DND-41 (cell line): ENCODE measurements around the gene USH1G.

Experiments
- ATAC-seq: fragments of 200-7000 bp; cut with Tn5 transposase; 3 replicates; pipeline ENCODE4 v1.9.1; 2021; ENCODE audit warnings: low read depth; ENCODE audit not compliant: insufficient read depth
- DNase-seq: peaks from one replicate; pipeline ENCODE4 v3.0.0-alpha.2; 2020
- H2AFZ ChIP-seq: 2 replicates; pipeline ENCODE4 v1.6.0; 2012; ENCODE audit warnings: low read depth, low read length
- H3K27ac ChIP-seq: 2 replicates; pipeline ENCODE4 v1.5.1; 2012; ENCODE audit warnings: low read length, inconsistent platforms
- H3K27me3 ChIP-seq: fragments of 200-600 bp; sonication (generic); 2 replicates; pipeline ENCODE4 v1.6.0; 2012; ENCODE audit warnings: low read length, mild to moderate bottlenecking, inconsistent platforms; ENCODE audit not compliant: insufficient read depth, poor library complexity
- H3K36me3 ChIP-seq: 2 replicates; pipeline ENCODE4 v1.5.1; 2012; ENCODE audit warnings: low read length, inconsistent platforms; ENCODE audit not compliant: insufficient read depth
- H3K4me1 ChIP-seq: 2 replicates; pipeline ENCODE4 v1.5.1; 2012; ENCODE audit warnings: mild to moderate bottlenecking, low read length; ENCODE audit not compliant: insufficient read depth
- H3K4me2 ChIP-seq: 2 replicates; pipeline ENCODE4 v1.6.0; 2012; ENCODE audit warnings: mild to moderate bottlenecking, moderate library complexity, low read length, inconsistent platforms; ENCODE audit not compliant: insufficient read depth
- H3K4me3 ChIP-seq, 2 experiments: fragments of 200-600 bp in 1 of 2; shearing (Covaris generic) in 1 of 2; 2 replicates each; pipeline ENCODE4 v1.5.1; 2012 to 2016; ENCODE audit warnings: inconsistent platforms in 2 of 2, low read length in 2 of 2, mild to moderate bottlenecking in 2 of 2, low read depth in 1 of 2, moderate library complexity in 1 of 2
- H3K79me2 ChIP-seq: 2 replicates; pipeline ENCODE4 v1.6.0; 2012; ENCODE audit warnings: low read length, inconsistent platforms; ENCODE audit not compliant: insufficient read depth
- H3K9ac ChIP-seq: 2 replicates; pipeline ENCODE4 v1.6.0; 2012; ENCODE audit warnings: low read depth, mild to moderate bottlenecking, inconsistent platforms, low read length, moderate library complexity
- H3K9me3 ChIP-seq: 2 replicates; pipeline ENCODE4 v1.5.1; 2012; ENCODE audit warnings: low read length, moderate library complexity, mild to moderate bottlenecking, inconsistent platforms; ENCODE audit not compliant: insufficient read depth, severe bottlenecking
- H4K20me1 ChIP-seq: 2 replicates; pipeline ENCODE4 v1.6.0; 2012; ENCODE audit warnings: low read length; ENCODE audit not compliant: insufficient read depth
- EZH2 ChIP-seq: IDR thresholded peaks from 3 replicates; pipeline ENCODE4 v1.6.1; 2012; ENCODE audit warnings: borderline replicate concordance, low read depth, mild to moderate bottlenecking, moderate library complexity, low read length, inconsistent platforms; ENCODE audit not compliant: severe bottlenecking
- TF ChIP-seq, protein P1 (sequence below): IDR thresholded peaks from 2 replicates; pipeline ENCODE4 v1.5.1; 2012; ENCODE audit warnings: borderline replicate concordance, low read length, moderate library complexity, mild to moderate bottlenecking; ENCODE audit not compliant: poor library complexity, severe bottlenecking; ENCODE audit errors: extremely low read depth

Gene USH1G

DNA sequence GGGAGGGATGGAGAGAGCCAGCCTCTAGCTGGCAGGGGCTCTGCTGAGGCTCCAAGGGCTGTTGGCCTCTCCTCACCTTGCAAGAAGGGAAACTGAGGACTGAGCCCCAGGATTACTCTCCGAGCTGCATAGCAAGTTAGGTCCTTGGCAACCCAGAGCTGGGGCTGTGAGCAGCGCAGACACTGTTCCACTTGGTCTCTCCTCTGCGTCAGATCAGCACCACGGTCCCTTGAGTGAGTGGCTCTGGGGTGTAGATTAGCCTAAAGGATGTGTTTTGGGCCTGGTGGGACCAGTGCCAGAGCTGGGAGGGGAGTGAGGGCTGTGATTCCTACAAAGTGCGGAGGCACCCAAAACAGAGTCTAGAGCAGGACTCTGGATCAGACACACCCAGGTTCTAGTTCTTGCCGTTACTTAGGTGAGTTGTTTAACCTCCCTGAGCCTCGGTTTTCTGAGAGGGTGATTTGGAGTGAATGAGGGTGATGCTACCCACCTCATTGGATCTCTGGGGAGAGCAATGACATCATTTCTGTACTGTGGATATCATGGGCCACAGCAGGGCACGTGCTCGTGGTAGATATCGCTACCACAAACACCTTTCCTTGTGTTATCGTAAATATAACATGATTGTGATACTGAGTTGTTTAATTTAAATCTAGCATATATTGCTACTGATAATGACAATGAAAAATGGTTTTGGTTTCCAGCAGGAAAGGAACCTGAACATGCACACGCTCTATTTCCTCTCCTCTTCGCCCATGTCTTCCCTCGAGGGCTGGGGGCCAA is 21.5 kb downstream of the USH1G start:
- TF ChIP-seq EZH2, result no peak
- TF ChIP-seq, protein P1, sequence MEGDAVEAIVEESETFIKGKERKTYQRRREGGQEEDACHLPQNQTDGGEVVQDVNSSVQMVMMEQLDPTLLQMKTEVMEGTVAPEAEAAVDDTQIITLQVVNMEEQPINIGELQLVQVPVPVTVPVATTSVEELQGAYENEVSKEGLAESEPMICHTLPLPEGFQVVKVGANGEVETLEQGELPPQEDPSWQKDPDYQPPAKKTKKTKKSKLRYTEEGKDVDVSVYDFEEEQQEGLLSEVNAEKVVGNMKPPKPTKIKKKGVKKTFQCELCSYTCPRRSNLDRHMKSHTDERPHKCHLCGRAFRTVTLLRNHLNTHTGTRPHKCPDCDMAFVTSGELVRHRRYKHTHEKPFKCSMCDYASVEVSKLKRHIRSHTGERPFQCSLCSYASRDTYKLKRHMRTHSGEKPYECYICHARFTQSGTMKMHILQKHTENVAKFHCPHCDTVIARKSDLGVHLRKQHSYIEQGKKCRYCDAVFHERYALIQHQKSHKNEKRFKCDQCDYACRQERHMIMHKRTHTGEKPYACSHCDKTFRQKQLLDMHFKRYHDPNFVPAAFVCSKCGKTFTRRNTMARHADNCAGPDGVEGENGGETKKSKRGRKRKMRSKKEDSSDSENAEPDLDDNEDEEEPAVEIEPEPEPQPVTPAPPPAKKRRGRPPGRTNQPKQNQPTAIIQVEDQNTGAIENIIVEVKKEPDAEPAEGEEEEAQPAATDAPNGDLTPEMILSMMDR, result no peak
- no peaks in the 10 kb centered on the region for H3K4me1 ChIP-seq
- no peak overlapping the region for H3K4me3 ChIP-seq
- no peak for ATAC-seq
- no peaks in the 10 kb centered on the region for H3K36me3 ChIP-seq
- peaks cover 3% of the 10 kb centered on the region for H3K27me3 ChIP-seq
- no peak overlapping the region for H3K4me2 ChIP-seq
- H3K9ac ChIP-seq, result no peak overlapping the region
- no peak overlapping the region for H3K27ac ChIP-seq
- H4K20me1 ChIP-seq, result no peaks in the 10 kb centered on the region
- H2AFZ ChIP-seq, result no peak overlapping the region
- no peaks in the 10 kb centered on the region for H3K79me2 ChIP-seq
- no peak for DNase-seq
- no peaks in the 10 kb centered on the region for H3K9me3 ChIP-seq

DNA sequence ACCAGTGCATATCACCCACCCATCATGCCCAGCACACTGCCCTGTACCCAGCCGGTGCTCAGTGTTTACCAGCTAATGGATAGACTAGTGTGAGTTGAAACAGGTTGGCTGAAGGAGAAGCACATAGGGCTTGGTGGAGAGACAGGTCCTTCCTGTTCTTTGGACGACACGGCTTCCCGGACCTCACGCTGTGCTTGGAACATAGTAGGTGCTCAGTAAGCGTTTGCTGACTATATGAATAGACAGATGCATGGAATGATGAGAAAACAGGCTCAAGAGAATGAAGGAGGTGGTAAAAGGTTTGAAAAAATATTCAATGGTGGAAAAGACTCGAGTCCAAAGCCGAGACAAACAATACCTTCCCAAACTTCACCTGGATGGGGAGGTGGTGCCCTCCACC is 22.8 kb downstream of the USH1G start:
- Histone ChIP-seq H3K36me3 (no peaks in the 10 kb centered on the region), H3K27ac (no peak overlapping the region), H2AFZ (no peak overlapping the region), H3K4me2 (no peak overlapping the region), H3K4me3 (no peak overlapping the region), H3K27me3 (peaks cover 8% of the 10 kb centered on the region), H3K4me1 (no peaks in the 10 kb centered on the region), H3K9me3 (no peaks in the 10 kb centered on the region), H4K20me1 (no peaks in the 10 kb centered on the region), H3K79me2 (no peaks in the 10 kb centered on the region), H3K9ac (no peak overlapping the region)
- no peak for DNase-seq
- no peak for ATAC-seq
- TF ChIP-seq EZH2, result no peak
- TF ChIP-seq, protein P1, result no peak

DNA sequence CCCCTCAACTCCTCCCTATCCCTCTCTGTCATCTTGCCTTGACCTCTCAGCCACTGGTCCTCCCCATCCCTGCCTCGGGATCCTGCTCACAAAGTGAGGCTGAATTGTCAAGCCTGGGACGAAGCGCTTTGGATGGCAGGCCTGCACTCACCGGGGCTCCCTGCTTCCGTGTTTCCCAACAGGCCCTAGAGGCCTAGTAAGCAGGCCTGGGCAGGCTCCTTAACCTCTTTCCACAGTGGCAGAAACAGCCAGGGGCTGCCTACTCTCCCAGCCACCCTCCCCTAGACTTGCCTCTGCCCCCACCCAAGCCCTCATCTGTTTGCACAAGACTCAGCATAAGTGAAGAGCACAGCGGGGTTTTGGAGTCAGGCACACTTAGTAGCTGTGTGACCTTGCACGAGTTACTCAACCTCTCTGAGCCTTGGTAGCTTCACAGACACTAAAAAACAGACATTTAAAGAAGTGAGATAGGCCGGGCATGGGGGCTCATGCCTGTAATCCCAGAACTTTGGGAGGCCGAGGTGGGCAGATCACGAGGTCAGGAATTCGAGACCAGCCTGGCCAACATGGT is 24.6 kb downstream of the USH1G start:
- no peak overlapping the region for H3K4me2 ChIP-seq
- no peak overlapping the region for H3K4me3 ChIP-seq
- no peaks in the 10 kb centered on the region for H3K4me1 ChIP-seq
- H3K36me3 ChIP-seq, result no peaks in the 10 kb centered on the region
- H2AFZ ChIP-seq, result no peak overlapping the region
- H4K20me1 ChIP-seq, result no peaks in the 10 kb centered on the region
- ATAC-seq (no peak), DNase-seq (no peak)
- H3K27me3 ChIP-seq, result peaks cover 8% of the 10 kb centered on the region
- no peak overlapping the region for H3K27ac ChIP-seq
- H3K79me2 ChIP-seq, result no peaks in the 10 kb centered on the region
- TF ChIP-seq EZH2, result no peak
- TF ChIP-seq, protein P1, result no peak
- no peaks in the 10 kb centered on the region for H3K9me3 ChIP-seq
- H3K9ac ChIP-seq, result no peak overlapping the region
